Measurements from ENCODE around the gene FRZB.
"Not testable (repeated sequence)": the region's sequence is repeated elsewhere in the genome, so short reads cannot be mapped to it uniquely, and the experiment has no call there.

FRZB gene

DNA sequence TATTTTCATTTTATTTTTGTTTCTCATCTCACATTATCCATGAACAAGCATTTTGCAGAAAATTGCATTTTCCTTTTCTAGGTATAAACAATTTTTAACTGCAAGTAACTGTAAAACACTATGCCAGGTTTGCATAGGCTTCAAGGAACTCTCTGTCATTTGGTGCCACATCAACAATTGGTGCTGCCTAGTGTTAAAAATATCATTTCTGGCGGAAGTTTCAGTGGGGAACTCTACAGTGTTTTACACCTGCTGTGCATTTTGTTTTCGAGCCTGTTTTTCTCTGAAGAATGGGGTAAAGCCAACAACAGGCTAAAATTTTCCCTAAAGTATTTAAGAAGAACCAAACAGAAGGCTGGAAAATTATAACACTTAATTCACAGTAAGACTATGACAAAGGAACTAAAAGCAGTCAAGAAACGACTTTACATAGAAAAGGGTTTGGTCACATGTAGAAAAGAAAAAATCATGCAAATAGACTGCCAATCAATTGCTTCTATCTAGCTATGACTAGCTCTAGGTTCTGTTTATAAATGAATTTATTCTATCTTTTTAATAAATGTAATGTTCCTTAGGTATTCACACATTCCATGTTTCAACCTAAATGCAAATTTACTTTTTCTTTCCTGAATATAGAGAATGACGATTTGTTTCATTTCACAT, 21.4 kb upstream of the FRZB start:
- no peak for DNase-seq

DNA sequence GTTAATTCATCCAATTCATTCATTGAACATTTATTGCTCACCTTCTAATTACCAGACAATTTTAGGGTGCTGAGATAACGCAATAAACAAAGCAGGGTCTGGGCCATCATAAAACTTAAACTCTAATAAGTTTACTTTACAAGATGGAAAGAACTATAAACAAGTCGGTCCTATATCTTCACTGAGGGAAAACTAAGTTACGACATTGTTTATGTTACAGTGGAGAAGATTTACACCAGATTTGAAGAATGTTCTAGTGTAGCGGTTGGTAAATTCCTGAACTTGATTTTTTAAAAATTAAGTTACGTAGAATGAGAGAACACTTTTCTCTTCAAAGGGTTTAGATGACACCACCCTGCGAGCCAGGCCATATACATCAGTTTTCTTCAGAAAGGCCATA, 20.7 kb upstream of the FRZB start:
- DNase-seq: no peak

DNA sequence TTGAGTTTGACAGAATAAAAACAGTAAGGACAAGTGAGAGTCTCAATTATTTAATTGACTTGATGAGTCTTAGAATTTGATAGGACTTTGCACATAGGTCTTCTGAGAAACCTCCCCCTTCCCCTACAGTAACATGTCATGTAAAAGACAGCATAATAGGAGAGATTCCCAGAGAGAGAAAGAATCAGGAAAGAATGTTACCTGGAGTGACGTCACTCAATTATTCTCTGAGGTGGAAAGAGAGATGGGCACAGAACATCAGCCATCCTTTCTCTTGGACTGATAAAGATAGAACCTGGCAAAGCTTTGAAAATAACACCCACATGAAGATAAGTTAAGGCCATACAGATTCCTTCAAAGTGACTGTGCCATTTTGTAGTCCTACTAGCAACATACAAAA, 19.3 kb upstream of the FRZB start:
- DNase-seq: no peak

DNA sequence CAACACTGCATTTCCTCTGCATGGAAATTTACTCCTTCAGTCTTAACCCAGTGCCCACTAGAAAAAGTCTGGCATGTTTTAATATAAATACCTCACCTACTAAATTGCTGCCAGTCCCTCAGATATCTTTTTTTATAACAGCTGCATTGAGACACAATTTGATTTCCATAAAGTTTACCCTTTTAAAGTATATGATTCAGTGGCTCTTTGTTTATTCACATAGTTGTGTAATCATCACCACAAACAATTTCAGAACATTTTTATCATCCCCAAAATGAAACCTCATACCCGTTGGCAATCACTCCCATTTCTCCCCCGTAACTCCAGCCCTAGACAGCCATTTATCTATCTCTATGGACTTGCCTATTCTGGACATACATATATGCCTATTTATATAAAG, 17.0 kb upstream of the FRZB start:
- DNase-seq: no peak

DNA sequence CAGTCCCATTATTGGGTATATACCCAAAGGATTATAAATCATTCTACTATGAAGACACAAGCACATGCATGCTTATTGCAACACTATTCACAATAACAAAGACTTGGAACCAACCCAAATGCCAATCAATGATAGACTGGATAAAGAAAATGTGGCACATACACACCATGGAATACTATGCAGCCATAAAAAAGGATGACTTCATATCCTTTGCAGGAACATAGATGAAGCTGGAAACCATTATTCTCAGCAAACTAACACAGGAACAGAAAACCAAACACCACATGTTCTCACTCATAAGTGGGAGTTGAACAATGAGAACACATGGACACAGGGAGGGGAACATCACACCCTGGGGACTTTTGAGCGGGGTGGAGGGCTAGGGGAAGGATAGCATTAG, 13.7 kb upstream of the FRZB start:
- DNase-seq: not testable (repeated sequence)

DNA sequence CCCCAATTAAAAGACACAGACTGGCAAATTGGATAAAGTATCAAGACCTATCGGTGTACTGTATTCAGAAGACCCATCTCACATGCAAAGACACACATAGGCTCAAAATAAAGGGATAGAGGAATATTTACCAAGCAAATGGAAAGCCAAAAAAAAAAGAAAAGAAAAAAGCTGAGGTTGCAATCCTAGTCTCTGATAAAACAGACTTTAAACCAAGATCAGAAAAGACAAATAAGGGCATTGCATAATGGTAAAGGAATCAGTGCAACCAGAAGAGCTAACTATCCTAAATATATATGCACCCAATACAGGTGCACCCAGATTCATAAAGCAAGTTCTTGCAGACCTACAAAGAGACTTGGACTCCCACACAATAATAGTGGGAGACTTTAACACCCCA, 10.2 kb upstream of the FRZB start:
- DNase-seq: not testable (repeated sequence)

DNA sequence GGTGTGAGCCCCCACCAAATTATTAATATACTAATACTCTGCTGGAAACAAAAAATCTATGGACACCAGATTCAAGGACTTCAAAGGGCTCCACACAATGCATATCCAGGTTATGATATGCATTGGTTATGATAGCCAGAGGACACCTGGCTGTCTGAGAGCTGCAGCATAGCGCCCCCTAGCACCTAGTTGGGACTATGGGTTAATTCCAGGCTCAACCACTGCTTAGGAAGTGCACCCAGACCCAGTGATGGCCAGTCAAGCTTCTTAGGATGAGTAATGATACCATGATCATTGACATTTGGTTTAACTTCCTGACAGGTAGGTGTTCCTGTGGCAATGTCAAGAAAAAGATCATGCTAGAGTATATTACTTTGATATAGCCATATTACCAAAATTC, 3.8 kb upstream of the FRZB start:
- DNase-seq: peak; percentile 40

DNA sequence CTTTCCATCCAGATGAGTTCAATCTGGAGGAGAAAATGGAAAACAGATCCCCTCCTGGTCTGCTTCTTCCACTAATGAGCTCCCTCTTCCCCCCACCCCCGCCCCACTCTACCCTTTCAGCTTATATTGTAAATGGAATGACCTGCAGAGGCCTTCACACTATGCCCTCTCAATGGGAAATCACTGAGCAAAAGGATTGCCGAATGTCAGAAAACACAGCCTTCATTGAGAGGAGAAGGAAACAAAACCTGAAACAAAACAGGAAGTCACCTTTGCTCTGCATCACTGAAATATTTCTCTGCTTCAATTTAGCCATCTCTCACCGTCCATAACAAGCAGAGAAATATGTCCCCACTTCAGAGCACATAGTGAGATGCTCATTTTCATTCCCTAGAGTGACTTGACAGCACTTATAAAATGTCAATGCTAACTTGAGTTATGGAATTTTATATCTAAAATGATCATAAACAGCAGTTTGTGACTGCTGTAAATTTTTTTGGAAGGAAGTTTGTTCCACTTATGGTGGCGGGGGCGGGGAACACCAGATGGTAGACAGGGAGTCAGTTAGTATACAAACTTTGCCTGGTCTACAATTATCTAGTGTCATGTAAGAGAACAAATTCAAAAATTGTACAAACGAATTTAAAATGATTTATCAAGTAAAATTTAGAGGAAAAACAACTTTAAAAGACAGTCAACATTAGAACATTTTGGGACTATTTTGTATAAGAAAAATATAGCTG, 1.8 kb upstream of the FRZB start:
- DNase-seq: no peak

DNA sequence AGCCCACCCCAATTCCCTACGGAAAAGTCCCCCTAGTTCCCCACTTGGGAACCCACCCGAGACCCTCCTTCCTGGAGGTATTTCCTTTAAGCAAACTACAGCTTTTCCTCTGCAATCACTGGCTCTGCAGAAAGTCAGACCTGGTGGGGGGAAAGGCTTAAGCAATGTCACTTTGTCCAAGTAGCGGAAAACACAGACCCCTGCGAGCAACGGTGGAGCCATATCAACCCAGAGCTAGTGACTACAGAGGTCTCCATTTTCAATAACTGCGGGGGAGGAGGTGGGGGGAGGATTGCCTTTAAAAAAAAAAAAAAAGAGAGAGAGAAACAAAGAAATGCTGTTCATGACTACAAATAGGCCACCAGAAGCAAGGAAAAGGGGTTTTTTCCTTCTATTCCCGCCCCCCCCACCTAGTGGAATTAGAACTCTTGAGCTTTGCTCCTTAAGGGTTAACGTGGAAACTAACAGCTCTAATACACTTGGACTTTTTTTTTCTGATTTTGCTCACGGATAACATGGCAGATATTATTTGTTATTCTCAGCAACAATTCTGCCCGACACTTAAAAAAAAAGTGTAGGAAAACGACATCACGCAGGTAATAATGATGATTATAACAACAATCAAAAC, 1.1 kb upstream of the FRZB start:
- DNase-seq: no peak

DNA sequence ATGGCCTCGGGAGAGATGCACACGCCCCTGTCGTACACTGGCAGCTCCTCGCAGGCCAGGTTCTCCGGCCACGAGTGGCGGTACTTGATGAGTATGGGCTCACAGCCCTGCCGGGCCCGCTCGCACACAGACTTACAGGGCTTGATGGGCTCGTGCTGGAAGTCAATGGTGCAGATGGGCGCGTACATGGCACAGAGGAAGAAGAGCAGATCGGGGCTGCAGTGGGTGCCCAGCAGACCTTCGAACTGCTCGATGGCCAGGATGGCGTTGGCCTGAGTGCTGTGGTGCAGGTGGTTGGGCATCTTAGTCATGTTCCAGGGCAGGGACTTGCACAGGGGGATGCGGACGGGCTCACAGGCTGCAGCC, 359 bp downstream of the FRZB start:
- no peak for DNase-seq

DNA sequence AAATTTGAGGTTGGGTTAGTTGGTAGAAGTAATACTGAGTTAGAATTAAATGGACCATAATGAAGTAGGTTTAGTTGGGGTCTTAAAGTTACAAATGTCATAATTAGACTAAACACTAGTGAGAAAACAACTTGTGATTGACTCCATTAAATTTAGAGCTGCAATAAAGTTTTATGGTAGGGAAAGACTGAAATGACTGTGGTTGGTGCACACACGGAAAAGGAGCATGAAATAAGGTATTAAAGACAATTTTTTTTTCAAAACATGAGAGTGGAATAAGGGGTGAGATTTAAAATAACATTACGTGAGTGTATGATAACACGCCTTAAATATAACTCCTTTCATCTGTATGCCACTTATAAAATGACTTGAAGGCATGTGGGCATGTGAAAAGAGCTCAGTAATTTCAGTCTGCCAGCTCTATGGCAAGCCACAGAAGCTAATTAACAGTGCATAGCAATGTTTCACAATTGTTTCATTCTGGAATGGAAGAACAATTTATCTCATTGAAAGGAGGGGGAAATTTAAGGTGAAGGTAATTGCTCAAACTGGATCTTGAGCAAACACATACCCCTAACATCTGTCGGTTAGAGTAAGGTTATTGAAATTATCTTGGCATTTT, 1.4 kb downstream of the FRZB start:
- DNase-seq: no peak

DNA sequence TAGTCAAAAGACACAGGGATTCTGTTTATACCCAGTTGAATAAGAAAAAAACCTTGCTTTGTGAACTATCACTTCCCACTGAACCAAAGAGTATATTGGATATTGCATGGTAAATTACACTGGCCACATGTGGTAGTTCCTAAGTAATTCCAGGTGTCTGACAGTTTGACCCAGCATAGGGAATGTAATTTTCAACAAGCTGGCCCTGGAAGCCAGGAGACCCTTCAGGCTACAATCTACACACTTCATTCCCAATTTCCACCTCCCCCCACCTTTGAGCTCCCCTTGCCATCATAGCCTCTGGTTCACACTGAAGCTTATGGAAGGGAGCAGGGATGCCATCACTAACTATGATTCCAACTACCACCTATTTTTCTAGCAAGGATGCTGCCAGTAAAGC, 2.8 kb downstream of the FRZB start:
- no peak for DNase-seq

DNA sequence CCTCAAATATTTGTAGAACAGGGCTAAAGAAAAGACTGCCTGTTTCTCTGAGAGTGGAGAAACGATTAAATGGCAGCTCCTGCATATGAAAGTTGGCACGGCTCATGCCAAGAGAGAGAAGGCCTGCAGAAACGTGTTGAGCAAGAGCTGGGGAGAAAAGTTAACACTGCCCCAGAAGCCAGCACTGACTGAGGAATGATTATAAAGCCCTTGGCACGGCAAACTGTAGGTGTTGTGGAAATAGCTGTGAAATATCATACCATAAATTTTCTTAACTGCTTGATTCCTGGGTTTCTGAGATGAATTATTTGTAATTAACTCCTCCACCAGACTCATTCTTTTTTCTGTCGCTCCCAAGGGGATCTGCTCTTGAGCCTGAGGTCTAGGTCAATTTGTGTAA, 4.3 kb downstream of the FRZB start:
- DNase-seq: no peak

DNA sequence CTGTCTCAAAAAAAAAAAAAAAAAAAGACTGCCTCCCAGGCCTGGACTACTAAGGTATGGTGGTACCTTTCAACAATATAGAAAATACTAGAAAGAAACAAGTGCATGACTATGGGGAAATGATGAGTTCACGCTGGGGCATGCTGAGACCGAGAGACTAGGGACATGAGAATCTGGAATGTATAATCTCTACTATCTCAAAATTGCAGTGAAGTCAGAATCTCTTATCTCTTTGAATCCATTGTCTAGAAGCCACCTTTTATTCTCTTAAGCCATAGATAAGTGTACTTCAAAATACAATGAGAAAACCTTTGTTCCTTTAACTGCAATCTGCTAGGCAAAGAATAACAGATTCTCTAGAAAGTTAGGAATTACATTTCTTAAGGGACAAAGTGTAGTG, 5.6 kb downstream of the FRZB start:
- DNase-seq: no peak

DNA sequence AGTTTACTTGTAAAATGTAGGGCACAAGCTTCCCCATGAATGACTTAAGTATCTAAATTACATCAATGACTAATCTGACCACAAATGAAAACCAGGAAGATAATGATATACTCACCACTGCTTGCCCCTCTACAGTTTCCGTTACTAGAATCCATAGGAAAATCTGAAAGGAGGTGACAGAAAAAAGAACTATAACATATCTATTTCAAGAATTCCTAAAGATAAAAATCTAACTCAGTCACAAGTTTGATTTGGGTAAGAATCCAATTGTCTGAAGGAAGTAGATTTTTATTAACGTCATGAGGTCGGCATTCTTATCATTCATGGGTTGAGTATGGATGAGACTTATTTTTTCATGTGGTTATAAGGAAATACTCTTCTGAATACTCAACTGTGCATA, 7.8 kb downstream of the FRZB start:
- DNase-seq: no peak

DNA sequence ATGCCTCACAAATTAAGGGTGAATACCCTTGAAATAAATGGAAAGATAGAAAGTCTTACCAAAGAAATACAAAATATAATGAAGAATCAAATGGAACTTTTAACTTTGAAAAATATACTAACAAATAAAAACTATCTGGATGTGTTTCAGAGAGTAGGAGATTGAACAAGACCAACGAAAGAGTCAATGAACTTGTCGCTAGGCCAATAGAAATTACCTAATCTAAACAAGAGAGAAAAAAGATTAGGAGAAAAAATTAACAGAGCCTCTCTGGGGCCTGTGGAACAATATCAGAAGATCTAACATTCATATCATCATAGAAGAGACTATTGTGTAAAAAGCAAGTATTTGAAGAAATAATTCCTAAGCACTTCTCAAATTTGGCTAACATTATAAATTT, 11.1 kb downstream of the FRZB start:
- no peak for DNase-seq

DNA sequence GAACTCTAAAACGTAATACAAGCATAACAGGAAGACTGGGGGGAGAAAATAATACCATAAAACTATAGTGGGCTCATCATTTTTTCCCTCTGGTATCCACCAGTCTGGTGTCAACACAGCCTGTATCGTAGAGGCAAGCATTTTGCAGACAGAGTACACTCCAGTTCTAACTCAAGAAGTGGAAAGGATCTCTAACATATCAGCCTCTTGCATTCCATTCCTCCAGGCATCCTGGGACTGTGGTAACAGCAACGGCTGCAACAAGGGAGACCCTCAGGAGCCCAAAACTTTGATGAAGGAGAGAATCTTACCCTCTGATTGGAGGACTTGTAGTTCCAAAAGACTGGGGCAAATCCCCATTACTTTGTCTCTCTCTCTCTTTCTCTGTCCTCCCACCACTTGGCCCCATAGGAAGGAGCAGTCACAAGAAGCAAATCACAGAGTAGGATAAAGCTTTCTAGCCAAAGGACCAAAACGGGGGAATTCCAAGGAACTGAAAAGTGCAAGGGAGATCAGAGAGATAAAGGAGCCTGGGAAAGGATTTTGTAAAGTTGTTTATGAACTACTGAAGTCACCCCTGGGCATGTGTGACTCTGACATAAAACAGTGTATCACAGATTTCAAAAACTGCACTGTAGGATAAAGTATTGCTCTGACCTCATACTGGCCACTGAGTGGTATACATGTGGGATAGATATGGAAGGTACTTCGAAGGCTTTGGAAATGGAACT, 11.9 kb downstream of the FRZB start:
- no peak for DNase-seq

DNA sequence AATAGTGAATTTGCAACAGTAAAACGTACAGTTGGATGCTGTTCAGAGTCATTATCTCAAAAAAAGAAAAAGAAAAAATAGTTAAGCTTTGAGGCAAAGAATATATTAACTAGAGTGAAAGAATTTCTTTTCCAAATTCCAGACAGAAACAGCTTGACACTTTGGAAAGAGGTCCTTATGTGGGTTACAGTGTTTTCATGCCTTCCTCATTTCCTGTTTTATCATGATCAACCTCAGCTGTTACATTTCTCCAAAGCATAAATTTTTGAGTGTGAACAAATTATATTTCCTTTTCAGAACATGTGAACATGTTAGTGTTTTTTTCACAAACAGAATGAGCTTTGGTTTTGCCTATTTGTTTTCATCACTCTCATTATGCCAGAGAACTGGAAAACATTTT, 13.6 kb downstream of the FRZB start:
- DNase-seq: no peak

DNA sequence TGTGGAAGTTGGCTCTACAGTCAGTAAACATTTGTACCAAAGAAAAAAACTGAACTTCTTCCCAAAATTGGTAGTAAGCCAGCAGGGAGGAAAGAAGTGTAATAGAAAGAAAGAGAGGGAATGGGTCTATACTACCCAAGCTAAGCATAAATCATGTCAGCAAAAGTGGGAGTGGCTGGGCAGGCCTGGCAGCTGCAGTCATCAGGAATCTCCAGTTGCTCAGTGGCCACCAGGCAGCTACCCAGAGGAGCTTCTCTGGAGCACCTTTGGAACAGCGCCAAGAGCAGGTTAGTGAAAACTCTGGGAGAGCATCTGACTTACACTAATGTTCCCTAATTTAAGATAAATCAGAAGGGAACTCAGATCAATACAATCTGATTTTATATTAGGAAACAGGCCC, 14.3 kb downstream of the FRZB start:
- no peak for DNase-seq

DNA sequence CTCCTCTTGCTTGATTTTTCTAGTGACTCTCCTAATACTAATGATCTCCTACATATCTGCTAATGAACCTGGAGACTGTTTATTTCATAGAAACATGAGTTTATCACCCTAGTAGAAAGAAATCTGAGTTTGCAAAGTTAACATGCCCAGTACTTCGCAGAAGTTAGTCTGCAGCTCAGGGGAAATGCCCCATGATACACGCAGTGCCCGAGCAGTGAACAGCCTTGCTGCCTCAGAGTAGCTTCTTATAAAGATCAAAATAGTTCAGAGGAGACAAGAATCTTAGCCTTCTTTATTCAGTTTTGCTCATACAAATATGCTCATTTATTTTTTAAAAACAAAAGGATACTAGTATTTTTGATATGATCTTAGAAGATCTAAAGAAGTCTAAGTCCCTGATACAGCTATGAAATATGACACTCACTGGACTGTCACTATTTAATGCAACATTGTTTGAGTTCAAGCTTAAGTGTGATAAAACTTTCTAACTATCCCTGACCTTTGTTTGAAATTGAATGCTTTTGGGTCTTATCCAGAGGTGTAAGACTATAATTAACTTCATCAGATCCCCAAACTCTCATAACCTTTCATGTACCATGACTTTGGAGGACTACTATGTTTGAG, 20.5 kb downstream of the FRZB start:
- no peak for DNase-seq

DNA sequence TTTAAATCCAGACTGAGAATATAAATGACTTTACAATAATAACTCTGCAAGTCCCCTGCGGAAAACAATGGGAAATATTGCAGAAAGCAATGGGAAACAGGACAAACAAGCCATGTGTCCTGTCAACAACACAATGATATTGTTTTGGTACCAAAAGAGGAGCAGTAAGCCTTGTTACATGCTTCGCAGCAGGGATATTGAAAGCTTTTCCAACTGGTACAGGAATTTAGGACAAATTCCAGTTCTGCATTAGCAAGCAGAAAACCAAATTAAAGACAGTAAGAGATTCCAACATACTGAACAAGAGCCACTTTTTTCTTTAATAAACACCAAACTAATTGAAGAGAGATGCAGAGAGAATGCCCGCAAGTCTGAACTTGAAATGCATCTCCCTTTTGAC, 30.0 kb downstream of the FRZB start:
- DNase-seq: no peak

DNA sequence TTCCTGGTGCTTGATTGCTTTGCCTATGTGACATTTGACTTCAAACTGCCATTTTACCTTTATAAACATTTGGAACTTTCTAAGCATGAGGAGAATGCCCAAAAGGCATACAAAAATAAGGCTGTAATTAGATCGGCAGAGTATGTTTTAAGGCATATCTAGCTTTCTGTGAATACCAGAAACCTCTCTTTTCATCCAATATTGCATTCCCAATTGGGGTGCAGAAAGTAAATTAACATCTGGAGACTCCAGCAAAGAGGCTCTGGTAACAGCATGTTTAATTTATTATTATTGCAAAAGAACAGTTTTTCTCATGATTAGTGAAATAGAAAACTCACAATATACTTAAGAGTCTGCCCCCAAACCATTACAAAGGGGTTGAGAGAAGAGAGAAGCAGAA, 32.1 kb downstream of the FRZB start:
- no peak for DNase-seq

Data from stimulated activated CD8-positive, alpha-beta memory T cell treated with anti-CD3 and anti-CD28 coated beads, Interleukin-4, amount 100 ng/mL, for 48 hours (primary cell).